ENCODE measurements around the gene EEIG1.

EEIG1 gene

DNA sequence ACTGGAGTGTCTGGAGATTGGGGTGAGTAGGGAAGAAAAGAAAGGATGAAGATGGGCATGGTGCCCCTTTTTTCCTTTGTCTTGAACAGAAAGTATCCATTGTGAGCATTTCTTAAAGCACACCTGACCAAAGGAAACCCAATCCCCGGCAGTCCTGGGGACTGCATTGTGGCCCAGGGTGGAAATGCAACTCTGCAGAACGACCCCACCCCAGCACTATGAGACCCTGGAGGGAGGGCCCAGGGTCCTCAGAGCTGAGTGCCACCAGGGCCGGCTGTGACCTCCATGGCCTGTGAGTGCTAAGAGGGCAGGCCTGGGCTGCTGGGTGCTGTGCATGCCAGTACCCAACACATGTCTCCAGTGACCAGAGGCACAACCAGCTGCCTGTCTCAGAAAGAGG, 18.5 kb downstream of the EEIG1 start:
- H3K4me1 ChIP-seq (ENCODE audit: control insufficient read depth, insufficient read depth, low read length), result no peaks in the 10 kb centered on the region
- H3K9ac ChIP-seq (ENCODE audit: low read depth, low read length), result no peak overlapping the region
- no peaks in the 10 kb centered on the region for H3K9me3 ChIP-seq (ENCODE audit: control insufficient read depth, insufficient read depth, low read length)
- H3K36me3 ChIP-seq (ENCODE audit: control insufficient read depth, insufficient read depth, low read length), result peaks cover 8% of the 10 kb centered on the region
- no peak overlapping the region for H3K4me3 ChIP-seq (ENCODE audit: low read depth, low read length)
- H3K27me3 ChIP-seq (ENCODE audit: control insufficient read depth, insufficient read depth, low read length), result no peaks in the 10 kb centered on the region

DNA sequence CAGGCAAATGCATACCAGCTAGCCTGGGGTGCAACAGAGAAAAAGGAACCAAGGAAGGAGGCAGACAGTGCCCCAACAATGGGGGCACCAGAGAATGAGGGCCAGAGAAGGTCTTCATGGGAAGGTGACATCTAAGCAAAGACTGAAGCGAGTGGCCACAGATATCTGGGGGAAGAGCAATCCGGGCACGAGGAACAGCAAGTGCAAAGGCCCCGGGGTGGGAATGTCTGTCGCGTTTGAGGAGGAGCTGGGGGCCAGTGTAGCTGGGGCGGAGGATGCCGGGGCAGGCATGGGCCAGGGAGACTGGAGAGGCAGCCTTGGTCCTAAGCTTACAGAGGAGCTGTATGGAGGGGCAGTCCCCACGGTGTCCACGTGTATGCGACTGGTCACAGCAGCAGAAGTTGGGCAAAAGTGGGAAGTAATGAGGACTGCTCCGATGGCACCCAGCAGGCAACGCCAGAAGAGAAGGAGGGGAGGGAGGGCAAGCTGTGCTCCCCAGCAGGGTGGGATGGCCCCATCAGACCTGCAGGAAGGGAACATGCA, 19.1 kb downstream of the EEIG1 start:
- H3K9ac ChIP-seq (ENCODE audit: low read depth, low read length), result no peak overlapping the region
- no peaks in the 10 kb centered on the region for H3K9me3 ChIP-seq (ENCODE audit: control insufficient read depth, insufficient read depth, low read length)
- no peak overlapping the region for H3K4me3 ChIP-seq (ENCODE audit: low read depth, low read length)
- no peaks in the 10 kb centered on the region for H3K27me3 ChIP-seq (ENCODE audit: control insufficient read depth, insufficient read depth, low read length)
- no peaks in the 10 kb centered on the region for H3K4me1 ChIP-seq (ENCODE audit: control insufficient read depth, insufficient read depth, low read length)
- H3K36me3 ChIP-seq (ENCODE audit: control insufficient read depth, insufficient read depth, low read length), result peaks cover 8% of the 10 kb centered on the region

DNA sequence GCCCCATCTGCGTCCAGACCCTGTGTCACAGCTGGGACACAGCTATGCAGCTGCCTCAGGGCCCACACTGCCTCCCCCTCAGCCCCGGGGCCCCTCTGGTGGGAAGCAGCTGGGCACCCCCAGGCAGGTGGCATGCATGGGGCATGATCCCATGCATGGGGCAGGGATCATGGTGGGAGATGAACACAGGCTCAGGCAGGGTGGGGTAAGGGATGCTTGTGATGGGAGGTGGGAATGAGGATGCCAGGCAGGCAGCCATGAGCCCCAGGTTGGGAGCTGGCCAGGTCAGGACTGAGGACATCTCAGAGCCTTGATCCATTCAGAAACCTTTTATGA, 19.7 kb downstream of the EEIG1 start:
- Histone ChIP-seq H3K36me3 (ENCODE audit: control insufficient read depth, insufficient read depth, low read length) (peaks cover 8% of the 10 kb centered on the region), H3K4me1 (ENCODE audit: control insufficient read depth, insufficient read depth, low read length) (peaks cover under 1% of the 10 kb centered on the region), H3K9me3 (ENCODE audit: control insufficient read depth, insufficient read depth, low read length) (no peaks in the 10 kb centered on the region), H3K4me3 (ENCODE audit: low read depth, low read length) (no peak overlapping the region), H3K9ac (ENCODE audit: low read depth, low read length) (no peak overlapping the region), H3K27me3 (ENCODE audit: control insufficient read depth, insufficient read depth, low read length) (no peaks in the 10 kb centered on the region)

DNA sequence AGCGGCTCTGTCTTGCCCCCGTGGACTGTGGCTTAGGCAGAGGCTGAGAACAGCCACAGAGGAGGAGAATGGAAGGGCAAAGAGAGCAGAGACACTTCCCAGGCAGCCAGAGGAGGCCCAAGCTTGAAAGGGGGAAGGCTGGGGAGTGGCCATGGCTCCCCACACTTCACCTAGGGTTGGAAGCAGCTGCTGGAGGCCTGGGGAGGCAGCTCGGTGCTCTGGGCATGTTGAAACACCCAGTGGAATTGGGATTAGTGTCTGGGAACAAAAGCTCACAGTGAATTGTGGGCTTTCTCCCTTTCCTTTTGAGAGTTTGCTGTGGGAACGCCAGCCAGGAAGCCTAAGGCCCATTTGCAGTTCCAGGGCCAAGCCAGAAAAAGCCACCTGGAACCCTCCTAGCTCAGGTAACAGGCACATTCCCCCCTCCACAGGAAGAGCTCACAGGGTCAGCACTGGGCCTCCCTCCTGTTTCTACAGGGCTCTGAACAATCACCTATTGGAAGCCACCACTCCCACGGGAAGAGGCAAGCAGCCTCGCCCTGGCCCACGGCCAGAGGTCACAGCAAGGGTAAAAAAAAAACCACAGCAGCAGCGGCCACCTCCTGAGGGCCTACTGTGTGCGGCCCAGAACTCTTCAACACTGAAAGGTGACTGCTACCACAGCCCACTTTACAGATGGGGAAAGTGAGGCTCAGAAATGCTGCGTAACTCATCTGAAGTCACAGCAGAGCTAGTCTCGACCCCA, 20.2 kb downstream of the EEIG1 start:
- Histone ChIP-seq H3K9ac (ENCODE audit: low read depth, low read length) (peak overlapping the region; percentile 39), H3K27me3 (ENCODE audit: control insufficient read depth, insufficient read depth, low read length) (no peaks in the 10 kb centered on the region), H3K36me3 (ENCODE audit: control insufficient read depth, insufficient read depth, low read length) (peaks cover 8% of the 10 kb centered on the region), H3K9me3 (ENCODE audit: control insufficient read depth, insufficient read depth, low read length) (no peaks in the 10 kb centered on the region), H3K4me3 (ENCODE audit: low read depth, low read length) (no peak overlapping the region), H3K4me1 (ENCODE audit: control insufficient read depth, insufficient read depth, low read length) (peaks cover 6% of the 10 kb centered on the region)

DNA sequence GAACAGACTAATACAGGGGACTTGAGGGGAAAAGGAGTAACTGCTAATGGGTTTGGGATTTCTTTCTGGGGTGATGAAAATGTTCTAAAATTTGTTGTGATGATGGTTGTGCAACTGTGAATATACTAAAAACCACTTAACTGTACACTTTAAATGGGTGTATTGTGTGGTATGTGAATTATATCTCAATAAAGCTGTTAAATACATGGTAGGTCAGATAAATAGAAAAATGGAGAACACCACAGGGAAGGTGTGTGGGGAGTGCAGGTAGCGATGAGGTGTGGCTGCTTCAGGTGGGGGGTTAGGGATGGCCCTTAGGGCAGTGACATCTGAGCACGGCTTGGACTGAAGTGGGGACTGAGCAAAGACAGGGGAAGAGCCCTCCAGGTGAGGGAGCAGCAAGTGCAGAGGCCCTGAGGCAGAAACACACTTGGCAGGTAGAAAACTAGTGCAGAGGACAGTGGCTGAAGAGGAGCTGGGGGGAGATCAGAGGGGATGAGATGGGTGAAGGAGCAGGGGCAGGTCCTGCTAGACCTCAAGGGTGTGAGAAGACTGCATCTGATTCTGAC, 20.9 kb downstream of the EEIG1 start:
- Histone ChIP-seq H3K9ac (ENCODE audit: low read depth, low read length) (no peak overlapping the region), H3K36me3 (ENCODE audit: control insufficient read depth, insufficient read depth, low read length) (peaks cover 8% of the 10 kb centered on the region), H3K4me3 (ENCODE audit: low read depth, low read length) (no peak overlapping the region), H3K9me3 (ENCODE audit: control insufficient read depth, insufficient read depth, low read length) (no peaks in the 10 kb centered on the region), H3K4me1 (ENCODE audit: control insufficient read depth, insufficient read depth, low read length) (peaks cover 11% of the 10 kb centered on the region), H3K27me3 (ENCODE audit: control insufficient read depth, insufficient read depth, low read length) (no peaks in the 10 kb centered on the region)

DNA sequence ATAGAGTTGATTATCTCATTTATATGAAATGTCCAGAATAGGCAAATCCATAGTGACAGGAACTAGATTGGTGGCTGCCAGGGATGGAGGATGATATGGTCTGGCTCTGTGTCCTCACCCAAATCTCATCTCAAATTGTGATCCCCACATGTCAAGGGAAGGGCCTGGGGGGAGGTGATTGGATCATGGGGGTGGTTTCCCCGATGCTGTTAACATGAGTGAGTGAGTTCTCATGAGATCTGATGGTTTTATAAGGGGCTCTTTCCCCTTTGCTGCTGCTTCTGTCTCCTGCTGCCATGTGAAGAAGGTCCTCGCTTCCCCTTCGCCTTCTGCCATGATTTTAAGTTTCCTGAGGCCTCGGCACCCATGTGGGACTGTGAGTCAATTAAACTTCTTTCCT, 21.4 kb downstream of the EEIG1 start:
- Histone ChIP-seq H3K9ac (ENCODE audit: low read depth, low read length) (no peak overlapping the region), H3K27me3 (ENCODE audit: control insufficient read depth, insufficient read depth, low read length) (no peaks in the 10 kb centered on the region), H3K9me3 (ENCODE audit: control insufficient read depth, insufficient read depth, low read length) (no peaks in the 10 kb centered on the region), H3K4me3 (ENCODE audit: low read depth, low read length) (no peak overlapping the region), H3K4me1 (ENCODE audit: control insufficient read depth, insufficient read depth, low read length) (peaks cover 11% of the 10 kb centered on the region), H3K36me3 (ENCODE audit: control insufficient read depth, insufficient read depth, low read length) (peaks cover 6% of the 10 kb centered on the region)

DNA sequence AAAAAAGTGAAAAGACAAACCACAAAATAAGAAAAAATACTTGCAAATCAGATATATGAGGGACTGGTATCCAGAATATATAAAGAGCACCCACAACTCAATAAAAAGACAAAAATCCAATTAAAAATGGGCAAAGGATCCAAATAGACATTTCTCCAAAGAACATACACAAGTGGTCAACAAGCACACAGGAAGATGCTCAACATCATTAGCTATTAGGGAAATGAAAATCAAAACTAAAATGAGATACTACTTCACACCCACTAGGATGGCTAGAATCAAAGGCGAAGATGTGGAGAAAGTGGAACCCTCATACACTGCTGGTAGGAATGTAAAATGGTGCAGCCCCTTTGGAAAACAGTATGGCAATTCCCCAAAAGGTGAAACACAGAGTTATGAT, 22.1 kb downstream of the EEIG1 start:
- Histone ChIP-seq H3K4me3 (ENCODE audit: low read depth, low read length) (no peak overlapping the region), H3K27me3 (ENCODE audit: control insufficient read depth, insufficient read depth, low read length) (no peaks in the 10 kb centered on the region), H3K9me3 (ENCODE audit: control insufficient read depth, insufficient read depth, low read length) (no peaks in the 10 kb centered on the region), H3K4me1 (ENCODE audit: control insufficient read depth, insufficient read depth, low read length) (peaks cover 11% of the 10 kb centered on the region), H3K9ac (ENCODE audit: low read depth, low read length) (no peak overlapping the region), H3K36me3 (ENCODE audit: control insufficient read depth, insufficient read depth, low read length) (peaks cover 6% of the 10 kb centered on the region)

DNA sequence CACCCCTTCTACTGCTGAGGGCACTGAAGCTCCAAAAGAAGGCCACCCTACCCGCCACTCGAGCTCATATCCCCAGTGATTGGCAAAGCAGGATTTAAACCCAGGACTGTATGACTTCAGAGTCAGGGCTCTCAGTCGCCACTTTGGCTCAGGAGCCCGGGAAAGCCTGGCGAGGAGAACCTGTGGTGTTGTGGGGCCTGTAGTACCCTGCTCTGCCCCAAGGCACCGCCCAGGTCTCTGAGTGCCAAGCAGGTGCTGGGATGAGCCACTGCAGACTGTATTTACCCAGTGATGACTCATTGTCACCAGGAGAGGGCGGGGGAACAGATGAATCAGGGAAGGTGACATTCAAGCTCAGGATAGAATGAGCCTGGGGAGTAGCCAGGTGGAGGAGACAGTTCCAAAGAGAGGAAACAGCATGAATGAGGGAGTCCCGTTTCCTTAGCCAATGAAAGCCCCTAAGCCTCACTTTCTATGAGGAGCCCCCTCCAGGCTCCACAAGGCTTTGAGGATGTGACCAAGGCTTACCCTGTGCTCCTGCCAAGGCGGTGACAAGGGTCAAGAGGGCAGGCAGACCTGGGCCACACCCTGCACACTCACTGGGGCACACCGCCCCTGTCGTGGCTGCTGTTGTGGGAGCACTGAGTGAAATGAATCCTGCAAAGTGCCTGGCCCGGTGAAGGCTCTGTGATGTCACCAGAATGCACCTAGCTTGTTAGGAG, 25.3 kb downstream of the EEIG1 start:
- no peaks in the 10 kb centered on the region for H3K27me3 ChIP-seq (ENCODE audit: control insufficient read depth, insufficient read depth, low read length)
- no peak overlapping the region for H3K4me3 ChIP-seq (ENCODE audit: low read depth, low read length)
- peaks cover 3% of the 10 kb centered on the region for H3K36me3 ChIP-seq (ENCODE audit: control insufficient read depth, insufficient read depth, low read length)
- H3K4me1 ChIP-seq (ENCODE audit: control insufficient read depth, insufficient read depth, low read length), result peaks cover 11% of the 10 kb centered on the region
- no peaks in the 10 kb centered on the region for H3K9me3 ChIP-seq (ENCODE audit: control insufficient read depth, insufficient read depth, low read length)
- H3K9ac ChIP-seq (ENCODE audit: low read depth, low read length), result no peak overlapping the region

DNA sequence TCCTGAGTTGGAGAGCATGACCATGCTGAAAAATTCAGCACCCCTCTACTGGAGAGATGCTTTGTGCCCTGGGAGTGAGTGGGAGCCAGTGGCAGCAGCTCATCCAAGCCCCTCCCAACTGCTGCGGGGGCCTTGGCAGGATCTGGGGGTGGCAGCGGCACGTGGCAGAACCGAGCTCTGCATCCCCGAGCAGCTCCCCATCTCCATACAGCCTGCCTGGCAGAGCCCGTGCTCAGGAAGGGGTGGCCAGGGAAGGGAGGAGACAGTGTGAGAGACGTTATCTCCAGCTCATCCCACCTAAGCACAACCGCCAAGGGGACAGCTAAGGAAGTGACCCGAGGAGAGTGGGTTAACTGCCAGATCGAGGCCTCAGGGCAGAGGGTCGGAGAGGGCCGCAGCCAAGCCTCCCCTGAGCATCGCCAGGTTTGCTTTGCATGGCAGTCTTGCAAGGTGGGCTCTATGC, 25.9 kb downstream of the EEIG1 start:
- H3K36me3 ChIP-seq (ENCODE audit: control insufficient read depth, insufficient read depth, low read length), result peaks cover 3% of the 10 kb centered on the region
- H3K27me3 ChIP-seq (ENCODE audit: control insufficient read depth, insufficient read depth, low read length), result no peaks in the 10 kb centered on the region
- peaks cover 11% of the 10 kb centered on the region for H3K4me1 ChIP-seq (ENCODE audit: control insufficient read depth, insufficient read depth, low read length)
- no peaks in the 10 kb centered on the region for H3K9me3 ChIP-seq (ENCODE audit: control insufficient read depth, insufficient read depth, low read length)
- H3K4me3 ChIP-seq (ENCODE audit: low read depth, low read length), result no peak overlapping the region
- H3K9ac ChIP-seq (ENCODE audit: low read depth, low read length), result no peak overlapping the region

DNA sequence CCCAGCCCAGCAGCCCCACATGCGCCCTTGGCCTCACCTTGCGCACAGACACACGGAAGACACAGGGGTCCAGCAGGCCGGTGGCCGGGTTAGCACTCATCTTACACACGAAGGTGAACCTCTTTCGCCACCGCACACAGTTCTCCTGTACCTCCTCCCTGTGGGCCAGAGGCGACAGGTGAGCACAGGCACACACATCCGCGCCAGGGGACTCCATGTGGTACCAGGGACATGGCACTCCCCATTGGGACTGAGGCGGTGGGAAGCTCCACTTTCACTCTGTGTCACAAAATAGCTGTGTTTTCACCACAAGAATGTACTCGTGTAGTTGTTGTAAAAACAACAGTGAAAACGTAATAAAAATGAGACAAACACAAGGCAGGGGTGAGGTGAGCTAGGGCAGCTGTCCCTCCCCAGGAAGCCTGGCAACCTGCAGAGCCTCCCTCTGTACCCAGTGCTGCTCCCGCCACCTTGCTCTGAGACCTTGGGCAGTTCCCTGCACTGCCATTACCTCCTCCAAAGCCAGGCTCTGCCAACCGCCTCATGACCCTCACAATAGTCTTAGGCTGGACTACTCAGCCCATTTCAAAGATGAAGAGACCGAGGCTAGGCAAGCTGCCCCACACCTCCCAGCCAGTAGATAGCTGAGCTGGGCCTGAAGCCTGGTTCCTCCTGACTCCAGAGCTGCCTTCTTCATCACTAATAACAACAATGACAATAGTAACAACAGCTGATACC, 26.9 kb downstream of the EEIG1 start:
- no peaks in the 10 kb centered on the region for H3K9me3 ChIP-seq (ENCODE audit: control insufficient read depth, insufficient read depth, low read length)
- H3K4me3 ChIP-seq (ENCODE audit: low read depth, low read length), result no peak overlapping the region
- H3K9ac ChIP-seq (ENCODE audit: low read depth, low read length), result peak overlapping the region; percentile 54
- peaks cover 11% of the 10 kb centered on the region for H3K4me1 ChIP-seq (ENCODE audit: control insufficient read depth, insufficient read depth, low read length)
- H3K27me3 ChIP-seq (ENCODE audit: control insufficient read depth, insufficient read depth, low read length), result no peaks in the 10 kb centered on the region
- peaks cover 3% of the 10 kb centered on the region for H3K36me3 ChIP-seq (ENCODE audit: control insufficient read depth, insufficient read depth, low read length)

DNA sequence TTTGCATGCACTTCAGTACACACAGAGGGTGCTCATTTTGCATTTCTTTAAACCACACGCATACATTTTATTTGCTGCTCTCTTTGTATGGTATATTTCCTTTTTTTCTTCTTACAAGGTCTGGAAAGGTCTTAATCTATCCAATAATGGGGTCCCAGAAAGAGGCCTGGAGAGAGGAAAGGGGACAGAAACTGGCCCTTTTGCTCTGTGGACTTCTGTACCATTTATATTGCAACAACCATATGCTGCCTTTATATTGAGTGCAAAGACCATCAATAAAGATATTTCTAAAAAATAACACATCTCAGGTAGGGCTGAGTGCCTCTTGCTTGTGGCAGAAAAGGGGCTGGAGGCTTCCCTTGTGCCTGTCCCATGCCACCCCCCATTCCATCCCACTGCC, 27.6 kb downstream of the EEIG1 start:
- Histone ChIP-seq H3K9me3 (ENCODE audit: control insufficient read depth, insufficient read depth, low read length) (no peaks in the 10 kb centered on the region), H3K4me3 (ENCODE audit: low read depth, low read length) (no peak overlapping the region), H3K27me3 (ENCODE audit: control insufficient read depth, insufficient read depth, low read length) (no peaks in the 10 kb centered on the region), H3K36me3 (ENCODE audit: control insufficient read depth, insufficient read depth, low read length) (peaks cover 4% of the 10 kb centered on the region), H3K9ac (ENCODE audit: low read depth, low read length) (peak overlapping the region; percentile 54), H3K4me1 (ENCODE audit: control insufficient read depth, insufficient read depth, low read length) (peaks cover 11% of the 10 kb centered on the region)
